Colon (tissue), 2 donors: ENCODE measurements around the gene GNG2.

Source experiments
- FAIRE-seq: peaks from 2 replicates; lab custom pipeline; 2012; peaks lifted over from hg19 to GRCh38; lab: Jason Lieb, UNC
- donor health status: control.
- donor health status: control.

GNG2 gene

GRCh38 chr14:51860164-51860824, at the start of gene GNG2:
GNG2 (plus strand) TSS chr14:51860612; CDS start chr14:51950679, 90,067 bp downstream.
- FAIRE-seq: no peak

- FAIRE-seq: no peak
These were observed 48.7 kb upstream of the GNG2 start for GRCh38 chr14:51811706-51812105.

DNA sequence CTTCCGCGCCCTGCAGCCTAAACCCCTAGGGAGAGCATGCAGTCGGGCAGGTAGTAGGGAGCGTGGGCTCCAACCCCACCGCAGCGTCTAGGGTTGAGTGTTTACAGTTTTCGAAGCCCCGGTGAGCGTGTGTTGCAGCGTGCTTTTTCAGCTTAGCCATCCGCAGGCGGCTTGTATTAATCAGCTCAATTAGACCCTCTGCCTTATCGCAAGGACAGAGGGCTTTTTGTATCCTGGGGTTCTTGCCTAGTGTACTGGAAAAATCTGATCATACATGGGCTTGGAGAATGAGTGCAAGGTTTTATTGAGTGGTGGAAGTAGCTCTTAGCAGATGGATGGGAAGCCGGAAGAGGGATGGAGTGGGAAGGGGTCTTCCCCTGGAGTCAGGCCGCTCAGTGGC, 44.4 kb upstream of the GNG2 start:
- FAIRE-seq: no peak

GRCh38 chr14:51817326-51817725, 43.1 kb upstream of the GNG2 start:
- FAIRE-seq: no peak

DNA sequence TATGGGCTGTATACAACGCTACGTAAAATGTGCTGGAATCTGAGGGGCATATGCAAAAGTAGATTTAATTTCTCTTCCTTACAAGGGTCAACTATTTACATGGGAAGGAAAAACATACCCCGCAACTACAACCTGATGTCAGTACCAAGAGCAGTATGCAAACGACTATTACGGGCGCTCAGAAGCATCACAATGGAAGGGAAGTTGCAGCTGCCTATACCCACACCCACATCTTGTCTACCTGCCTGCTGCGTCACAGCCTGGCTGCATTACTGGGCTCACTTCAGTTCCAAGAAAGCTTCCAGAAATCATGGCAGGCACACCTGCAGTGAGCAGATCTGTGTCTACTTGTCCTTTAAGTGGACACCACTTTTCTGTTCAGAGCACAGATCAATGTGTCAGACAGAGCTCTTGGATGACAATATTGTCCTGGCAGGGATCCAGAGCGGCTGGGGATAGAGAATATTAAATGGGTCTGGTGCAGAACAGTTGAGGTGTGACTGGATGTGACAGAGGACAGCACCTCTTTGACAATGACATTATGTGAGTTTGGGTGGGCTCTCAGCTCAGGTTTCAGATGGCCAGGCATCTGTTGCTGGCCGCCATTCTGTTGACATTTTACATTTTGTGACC, 41.5 kb upstream of the GNG2 start:
- no peak for FAIRE-seq

DNA sequence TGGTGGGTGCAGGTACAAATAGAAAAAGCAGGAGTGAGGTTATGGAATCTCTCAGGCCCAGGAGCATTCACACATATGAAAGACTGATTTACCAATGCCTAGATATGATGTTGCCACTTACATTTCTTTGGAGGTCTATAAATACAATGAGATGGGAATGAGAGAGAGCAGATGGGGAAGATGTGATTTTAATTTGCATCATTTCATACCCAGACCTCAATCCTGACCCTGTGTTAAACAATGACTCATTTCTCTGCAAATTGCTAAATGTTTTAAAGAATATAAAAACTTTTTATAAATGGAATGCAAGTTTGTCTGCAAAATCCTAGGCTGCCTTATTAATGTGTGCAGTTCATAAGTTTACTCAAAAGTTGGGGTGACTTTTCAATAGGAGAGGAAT, 38.6 kb upstream of the GNG2 start:
- FAIRE-seq: no peak

GRCh38 chr14:51822499-51822898, 37.9 kb upstream of the GNG2 start:
- FAIRE-seq: no peak

- no peak for FAIRE-seq
These were observed 36.7 kb upstream of the GNG2 start for GRCh38 chr14:51823706-51824105.

DNA sequence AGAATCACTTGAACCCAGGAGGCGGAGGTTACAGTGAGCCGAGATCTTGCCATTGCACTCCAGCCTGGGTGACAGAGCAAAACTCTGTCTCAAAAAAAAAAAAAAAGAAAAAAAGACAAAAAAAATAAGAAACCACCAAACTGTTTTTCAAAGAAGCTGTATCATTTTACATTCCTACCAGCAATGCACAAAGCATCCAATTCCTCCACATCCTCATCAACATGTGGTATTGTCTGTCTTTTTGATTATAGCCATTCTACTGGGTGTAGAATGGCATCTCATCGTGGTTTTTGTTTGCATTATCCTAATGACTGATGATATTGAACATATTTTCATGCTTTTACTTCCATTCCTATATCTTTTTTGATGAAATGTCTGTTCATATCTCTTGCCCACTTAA, 36.2 kb upstream of the GNG2 start:
- no peak for FAIRE-seq

DNA sequence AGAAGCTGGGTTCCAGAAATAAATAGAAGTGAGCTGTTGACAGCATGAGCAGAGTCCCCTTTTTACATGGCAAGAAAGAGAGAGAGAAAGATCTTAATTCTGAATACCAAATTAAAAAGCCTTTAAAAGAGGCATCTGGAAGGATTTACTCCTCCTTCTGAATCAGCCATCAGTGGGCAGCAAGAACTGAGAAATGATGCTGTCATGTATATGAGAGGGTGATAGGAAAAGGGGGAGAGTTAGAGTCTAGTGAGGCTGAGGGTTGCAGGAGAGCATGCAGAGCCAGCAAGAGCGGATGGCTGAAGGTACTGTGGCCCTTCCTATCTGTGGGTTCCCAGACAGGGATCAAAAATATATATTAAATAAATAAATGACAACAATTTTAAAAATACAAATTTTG, 34.5 kb upstream of the GNG2 start:
- no peak for FAIRE-seq

DNA sequence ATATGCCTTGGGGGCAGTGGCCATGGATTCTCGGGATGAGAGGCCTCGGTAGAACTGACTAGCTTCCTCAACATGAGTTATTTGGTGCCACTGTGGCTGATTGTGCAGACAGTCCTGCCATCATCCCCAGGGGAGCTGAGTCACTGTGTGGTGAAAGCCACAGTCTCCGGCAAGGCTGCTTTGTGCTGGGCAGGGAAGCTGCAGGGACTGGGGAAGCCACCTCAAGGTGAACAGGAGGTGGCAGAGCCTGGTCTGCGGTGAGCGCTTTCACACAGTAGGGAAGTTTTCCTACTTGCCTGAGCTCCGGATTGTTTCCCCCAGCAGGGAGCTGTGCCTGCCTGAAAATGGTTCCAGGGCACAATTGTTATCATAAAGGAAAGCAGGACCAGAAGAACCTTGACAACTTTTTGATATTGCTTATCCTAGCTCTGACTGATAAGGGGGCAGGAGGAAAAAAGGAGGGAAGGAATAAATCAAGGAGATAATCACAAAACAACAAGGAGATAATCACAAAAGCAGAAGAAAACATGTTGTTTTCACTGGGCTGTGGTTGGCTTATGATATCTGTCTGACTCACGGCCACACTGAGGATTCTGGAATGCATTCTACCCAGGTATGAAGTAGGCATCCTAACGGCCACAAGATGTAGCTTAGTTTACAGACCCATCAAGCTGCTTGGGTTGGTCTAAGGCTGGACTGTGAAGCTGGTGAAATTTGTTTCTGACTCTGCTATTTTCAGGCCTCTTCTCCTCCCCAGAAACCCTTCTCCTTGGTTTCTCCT, 32.2 kb upstream of the GNG2 start:
- no peak for FAIRE-seq

DNA sequence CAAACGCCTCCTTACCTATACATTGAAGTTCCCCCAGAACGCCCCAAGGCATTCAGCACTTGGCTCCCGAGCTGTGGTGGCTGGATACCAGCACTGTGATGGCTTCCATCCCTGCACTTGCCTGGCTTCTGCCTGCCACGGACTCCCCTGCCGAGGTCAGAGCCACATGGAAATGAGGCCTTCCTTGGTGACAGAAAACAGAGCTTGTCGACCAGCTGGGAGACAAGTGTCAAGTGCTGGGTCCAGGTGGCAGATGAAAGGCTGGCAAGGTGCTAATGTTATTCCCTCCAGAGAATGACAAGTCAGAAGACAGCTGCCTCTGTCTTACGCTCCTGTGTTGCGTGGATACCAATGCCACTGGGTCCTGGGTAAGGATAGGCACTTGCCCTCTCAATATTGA, 26.2 kb upstream of the GNG2 start:
- no peak for FAIRE-seq

DNA sequence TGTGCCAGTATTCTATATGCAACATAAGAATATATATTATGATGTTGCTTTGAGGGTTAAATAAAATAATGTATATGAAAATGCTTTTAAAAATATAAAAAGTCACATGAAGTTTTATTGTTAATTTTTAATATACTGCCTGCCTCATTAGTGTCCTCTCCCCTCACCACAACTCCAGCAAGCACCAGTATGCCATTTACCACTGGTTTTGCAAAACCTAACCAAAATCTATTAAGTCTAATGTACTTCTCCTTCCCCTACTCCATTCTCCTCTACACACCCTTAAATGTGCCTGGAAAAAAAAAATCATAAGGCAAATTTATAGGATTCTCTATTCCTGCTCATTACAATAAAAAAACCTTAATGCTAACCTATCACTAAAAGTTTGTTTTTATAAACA, 24.0 kb upstream of the GNG2 start:
- no peak for FAIRE-seq

DNA sequence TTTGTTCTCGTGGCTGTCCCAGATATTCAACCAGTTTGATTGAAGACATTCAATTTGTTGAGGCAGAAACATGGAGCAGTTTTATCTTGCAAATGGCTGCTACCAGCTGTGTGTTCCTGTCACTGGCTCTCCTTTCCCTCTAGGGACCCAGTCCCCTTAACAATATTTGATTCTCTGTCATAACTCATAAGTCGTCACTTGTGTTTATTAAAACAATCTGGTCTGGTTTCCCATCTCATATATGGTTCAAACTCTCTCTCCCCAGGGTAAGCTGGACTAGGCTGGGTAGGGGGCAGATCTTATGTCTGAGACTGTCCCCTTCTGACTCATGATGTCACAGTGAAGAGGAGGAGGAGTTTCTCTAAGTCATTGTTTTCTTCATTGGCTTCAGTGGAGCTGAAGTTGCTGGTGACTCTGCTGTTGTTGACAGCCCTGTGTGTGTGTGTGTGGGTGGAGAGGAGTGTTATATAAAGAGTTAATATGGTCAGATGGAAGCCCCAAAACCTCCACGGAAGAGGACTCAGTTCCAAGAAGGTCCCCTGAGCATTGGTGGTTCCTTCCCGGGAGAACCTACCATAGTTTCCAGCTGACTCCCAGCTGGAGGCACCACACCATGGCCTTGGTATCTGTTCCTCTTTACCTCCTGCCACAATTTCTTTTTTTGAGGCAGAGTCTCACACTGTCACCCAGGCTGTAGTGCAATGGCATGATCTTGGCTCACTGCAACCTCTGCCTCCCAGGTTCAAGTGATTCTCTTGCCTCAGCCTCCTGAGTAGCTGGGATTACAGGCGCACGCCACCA, 16.1 kb upstream of the GNG2 start:
- no peak for FAIRE-seq

DNA sequence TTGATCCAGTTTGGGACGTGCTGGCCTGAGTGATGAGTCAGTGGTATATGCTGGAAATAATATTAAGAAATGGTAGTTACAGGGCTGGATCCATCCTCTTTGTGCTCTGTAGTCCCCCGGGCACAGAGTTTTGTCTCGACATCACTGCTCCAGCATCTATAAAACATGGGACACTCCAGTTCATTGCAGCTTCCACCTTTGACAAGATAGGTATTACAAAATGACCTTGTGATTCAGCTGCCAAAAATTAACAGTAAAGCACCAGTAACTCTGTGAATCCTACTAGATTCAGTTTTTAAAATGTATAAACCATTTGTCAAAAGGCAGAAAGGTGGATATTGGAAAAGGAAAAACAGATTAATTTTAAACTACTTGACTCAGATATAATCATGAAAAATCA, 14.6 kb upstream of the GNG2 start:
- no peak for FAIRE-seq

- FAIRE-seq: peak; percentile 68
These were observed 13.6 kb upstream of the GNG2 start for GRCh38 chr14:51846631-51847488.

DNA sequence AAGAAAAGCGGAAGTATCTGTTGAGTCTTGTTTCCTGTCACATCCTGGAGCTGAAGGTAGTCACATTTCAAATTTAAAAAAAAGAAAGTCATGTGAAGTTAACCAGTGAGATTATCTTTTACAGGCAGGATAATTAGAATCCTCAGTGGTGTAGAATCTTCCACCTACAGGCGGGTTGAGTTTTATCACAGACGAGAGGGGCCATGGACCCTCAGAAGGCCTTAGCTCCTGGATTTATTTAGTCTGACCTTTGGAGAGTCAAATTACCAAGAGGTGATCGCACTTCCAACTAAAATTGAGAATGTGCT, 13.0 kb upstream of the GNG2 start:
- FAIRE-seq: no peak

DNA sequence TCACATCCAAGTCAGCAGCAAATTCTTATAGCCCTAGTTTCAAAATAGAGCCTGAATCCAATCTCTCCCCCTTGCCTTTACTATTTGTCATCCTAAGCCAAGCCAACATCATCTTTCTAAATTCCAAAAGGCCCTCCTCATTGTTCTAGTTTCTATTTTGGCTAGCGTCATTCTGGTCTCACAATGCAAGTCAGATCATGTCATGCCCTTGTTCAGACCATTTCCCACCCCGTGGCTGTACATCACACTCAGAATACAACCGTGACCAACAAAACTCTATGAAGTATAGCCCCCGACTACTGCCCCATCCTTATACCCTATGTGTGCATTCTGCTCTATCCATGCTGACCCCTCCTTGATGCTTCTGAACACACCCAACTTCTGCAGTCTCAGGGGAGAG, 12.3 kb upstream of the GNG2 start:
- FAIRE-seq: no peak

DNA sequence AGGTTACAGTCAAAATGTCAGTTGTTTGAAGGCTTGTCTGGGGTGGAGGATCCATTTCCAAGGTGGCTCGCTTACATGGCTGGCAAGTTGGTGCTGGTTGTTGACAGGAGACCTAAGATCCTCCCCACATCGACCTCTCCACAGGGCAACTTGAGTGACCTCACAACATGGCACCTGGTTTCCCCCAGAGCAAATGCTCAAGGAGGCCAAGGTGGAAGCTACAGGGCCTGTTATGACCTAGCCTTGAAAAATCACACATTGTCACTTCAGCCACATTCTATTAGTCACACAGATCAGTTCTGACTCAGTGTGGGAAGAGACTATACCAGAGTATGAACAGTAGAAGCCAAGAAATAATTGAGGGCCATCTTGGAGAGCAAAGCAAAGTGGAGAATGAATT, 11.3 kb upstream of the GNG2 start:
- no peak for FAIRE-seq

GRCh38 chr14:51850651-51851050, 9.8 kb upstream of the GNG2 start:
- no peak for FAIRE-seq

- no peak for FAIRE-seq
These were observed 7.9 kb upstream of the GNG2 start for GRCh38 chr14:51852541-51852940.

DNA sequence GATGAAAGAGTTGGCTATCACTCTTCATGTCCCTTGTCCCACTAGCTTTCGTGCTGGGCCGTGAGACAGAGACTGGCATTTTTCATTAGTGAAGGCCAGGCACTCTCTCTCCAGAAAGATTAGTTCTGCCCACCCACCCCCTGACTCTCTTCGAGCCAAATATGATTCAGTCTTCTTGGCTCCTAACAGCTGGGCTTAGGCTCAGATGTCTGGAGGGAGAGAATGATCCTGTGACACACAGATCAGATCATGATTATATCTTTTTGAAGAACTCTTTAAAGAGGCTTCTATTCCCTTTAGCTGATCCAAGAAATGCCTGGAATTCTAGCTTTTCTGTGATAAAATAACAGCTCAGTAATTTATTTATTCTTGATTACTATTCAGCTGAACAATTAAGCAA, 5.2 kb upstream of the GNG2 start:
- FAIRE-seq: no peak
